ENCODE data around the gene LTBP4. TPM values are rescaled to one million over a fixed set of nuclear protein-coding genes. Genes with fewer than 3 reads are reported as not detected.
A peak's percentile ranks its signal among the peaks of the same experiment; 100 is the strongest.

Gene LTBP4
- total RNA-seq, 4 donors from 2014 or later = 851 to 1,504 (median 1,156) TPM

GRCh38 chr19:40583283-40583682, 17.9 kb upstream of the LTBP4 start:
- H3K27me3 ChIP-seq = no peaks in the 10 kb centered on the region
- 51 to 52% methylated on average over 14 of the region's 14 CpGs for WGBS, 2 donors
- peak in 1 of 2 donors; percentile 18 for TF ChIP-seq EP300 (IDR thresholded peaks at IDR 0.05)
- no peak for TF ChIP-seq POLR2A (IDR thresholded peaks at IDR 0.05)
- H3K27ac ChIP-seq = peak overlapping the region in 3 of 4 donors; percentile 20 to 81 (median 73)
- no peak overlapping the region for H3K4me3 ChIP-seq
- DNase-seq (ENCODE audit: low spot score in 2 of 2) = no peak
- H3K36me3 ChIP-seq = peaks cover 0 to 74% (median 3%) of the 10 kb centered on the region in 3 donors
- peaks cover 0 to 14% (median 0%) of the 10 kb centered on the region in 4 donors for H3K4me1 ChIP-seq
- H3K9me3 ChIP-seq = no peaks in the 10 kb centered on the region

- peaks cover 0 to 82% (median 3%) of the 10 kb centered on the region in 3 donors for H3K36me3 ChIP-seq
- no peak overlapping the region for H3K4me3 ChIP-seq
- 75 to 84% methylated on average over 5 of the region's 5 CpGs for WGBS, 2 donors
- no peak for DNase-seq (ENCODE audit: low spot score in 2 of 2)
- H3K27me3 ChIP-seq = no peaks in the 10 kb centered on the region
- H3K27ac ChIP-seq = peak overlapping the region in 2 of 4 donors; percentile 73 to 81
- no peak for TF ChIP-seq POLR2A (IDR thresholded peaks at IDR 0.05)
- no peaks in the 10 kb centered on the region for H3K9me3 ChIP-seq
- H3K4me1 ChIP-seq = peaks cover 0 to 9% (median 0%) of the 10 kb centered on the region in 4 donors
These were observed 17.2 kb upstream of the LTBP4 start for GRCh38 chr19:40584007-40584406.

- Histone ChIP-seq H3K36me3 (peaks cover 0 to 83% (median 1%) of the 10 kb centered on the region in 3 donors), H3K4me1 (peaks cover 0 to 9% (median 0%) of the 10 kb centered on the region in 4 donors), H3K4me3 (no peak overlapping the region), H3K9me3 (no peaks in the 10 kb centered on the region), H3K27me3 (no peaks in the 10 kb centered on the region), H3K27ac (no peak overlapping the region)
- no peak for DNase-seq (ENCODE audit: low spot score in 2 of 2)
- WGBS, 2 donors = 92 to 93% methylated on average over 11 of the region's 11 CpGs
- TF ChIP-seq CTCF (IDR thresholded peaks at IDR 0.05) (no peak), POLR2A (IDR thresholded peaks at IDR 0.05) (no peak), EP300 (IDR thresholded peaks at IDR 0.05) (no peak)
These were observed 15.8 kb upstream of the LTBP4 start for GRCh38 chr19:40585241-40585981.

GRCh38 chr19:40585982-40586422, 15.2 kb upstream of the LTBP4 start:
- H3K4me1 ChIP-seq = peaks cover 0 to 9% (median 0%) of the 10 kb centered on the region in 4 donors
- H3K36me3 ChIP-seq = peaks cover 0 to 83% (median 0%) of the 10 kb centered on the region in 3 donors
- H3K9me3 ChIP-seq = no peaks in the 10 kb centered on the region
- WGBS, 2 donors = 81 to 91% methylated on average over 2 of the region's 2 CpGs
- no peak for DNase-seq (ENCODE audit: low spot score in 2 of 2)
- no peak overlapping the region for H3K4me3 ChIP-seq
- TF ChIP-seq EP300 (IDR thresholded peaks at IDR 0.05) = no peak
- no peak for TF ChIP-seq POLR2A (IDR thresholded peaks at IDR 0.05)
- TF ChIP-seq CTCF (IDR thresholded peaks at IDR 0.05) = no peak
- H3K27ac ChIP-seq = no peak overlapping the region
- H3K27me3 ChIP-seq = no peaks in the 10 kb centered on the region

- Histone ChIP-seq H3K9me3 (no peaks in the 10 kb centered on the region), H3K36me3 (peaks cover 0 to 81% (median 0%) of the 10 kb centered on the region in 3 donors)
These were observed 14.6 kb upstream of the LTBP4 start for GRCh38 chr19:40586611-40587010.

More at GRCh38 chr19:40586611-40587010, 14.6 kb upstream of the LTBP4 start:
- Histone ChIP-seq H3K27ac (no peak overlapping the region), H3K27me3 (no peaks in the 10 kb centered on the region), H3K4me1 (peaks cover 0 to 9% (median 0%) of the 10 kb centered on the region in 4 donors), H3K4me3 (no peak overlapping the region)
- TF ChIP-seq EP300 (IDR thresholded peaks at IDR 0.05) (no peak), CTCF (IDR thresholded peaks at IDR 0.05) (no peak), POLR2A (IDR thresholded peaks at IDR 0.05) (no peak)
- WGBS, 2 donors = 93 to 94% methylated on average over 14 of the region's 14 CpGs
- DNase-seq (ENCODE audit: low spot score in 2 of 2) = no peak

Data from tibial nerve (tissue), 4 donors.